GM19328 (cell line): ENCODE results near the gene NSG1.

Experiments used
- ATAC-seq: cut with Tn5 transposase; IDR thresholded peaks from one replicate; pipeline ENCODE4 v1.9.1; 2021; ENCODE audit warnings: mild to moderate bottlenecking, moderate library complexity; ENCODE audit not compliant: unreplicated experiment

Gene NSG1

GRCh38 chr4:4368809-4369580 is 17.9 kb upstream of the NSG1 start:
- ATAC-seq, result no peak

DNA sequence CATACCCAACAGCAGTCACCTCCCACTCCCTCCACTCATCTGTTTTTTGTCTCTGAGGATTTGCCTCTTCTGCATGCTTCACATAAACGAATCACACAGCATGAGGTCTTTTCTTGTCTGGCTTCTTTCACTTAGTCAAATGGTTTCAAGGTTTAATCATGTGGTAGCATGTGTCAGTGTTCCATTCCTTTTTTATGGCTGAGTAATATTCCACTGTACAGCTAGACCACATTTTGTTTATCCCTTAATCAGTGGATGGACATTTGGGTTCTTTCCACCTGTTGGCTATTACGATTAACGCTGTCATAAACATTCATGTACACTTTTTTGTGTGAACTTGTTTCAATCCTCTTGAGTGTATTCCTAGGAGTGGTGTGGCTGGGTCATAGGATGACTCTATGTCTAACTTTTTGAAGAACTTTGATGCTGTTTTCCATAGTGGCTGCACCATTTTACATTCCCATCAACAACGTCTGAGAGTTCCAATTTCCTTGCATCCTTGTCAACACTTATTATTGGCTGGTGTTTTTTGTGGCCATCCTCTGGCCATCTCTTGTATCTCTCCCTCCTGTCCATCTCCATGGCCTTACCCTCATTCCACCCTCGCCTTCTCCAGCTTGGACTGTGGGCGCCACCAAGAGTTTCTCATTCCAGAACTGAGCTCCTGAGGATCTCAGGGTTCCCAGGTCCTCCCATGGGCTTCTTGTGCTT is 12.4 kb upstream of the NSG1 start:
- no peak for ATAC-seq

- ATAC-seq, result no peak
These were observed 10.8 kb upstream of the NSG1 start for GRCh38 chr4:4376074-4376473.

DNA sequence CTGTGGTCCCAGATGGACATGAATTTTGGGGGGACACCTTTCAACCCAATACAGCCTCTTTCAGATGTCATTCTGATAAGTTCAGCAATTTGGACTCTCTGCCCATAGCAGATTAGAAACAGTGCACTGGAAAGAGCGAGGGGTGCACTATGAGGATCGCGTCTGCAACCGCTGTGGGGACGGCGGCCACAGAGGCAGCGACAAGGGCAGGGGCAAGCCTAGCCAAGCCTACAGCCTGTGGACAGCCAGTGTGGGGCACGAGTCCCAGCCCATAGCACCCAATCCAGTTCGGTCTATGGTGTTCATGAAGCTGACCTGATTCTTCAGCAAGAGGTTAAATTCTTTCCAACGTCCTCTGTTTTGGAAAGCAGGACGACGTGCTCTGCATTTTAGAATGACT is 9.7 kb upstream of the NSG1 start:
- ATAC-seq, result no peak

DNA sequence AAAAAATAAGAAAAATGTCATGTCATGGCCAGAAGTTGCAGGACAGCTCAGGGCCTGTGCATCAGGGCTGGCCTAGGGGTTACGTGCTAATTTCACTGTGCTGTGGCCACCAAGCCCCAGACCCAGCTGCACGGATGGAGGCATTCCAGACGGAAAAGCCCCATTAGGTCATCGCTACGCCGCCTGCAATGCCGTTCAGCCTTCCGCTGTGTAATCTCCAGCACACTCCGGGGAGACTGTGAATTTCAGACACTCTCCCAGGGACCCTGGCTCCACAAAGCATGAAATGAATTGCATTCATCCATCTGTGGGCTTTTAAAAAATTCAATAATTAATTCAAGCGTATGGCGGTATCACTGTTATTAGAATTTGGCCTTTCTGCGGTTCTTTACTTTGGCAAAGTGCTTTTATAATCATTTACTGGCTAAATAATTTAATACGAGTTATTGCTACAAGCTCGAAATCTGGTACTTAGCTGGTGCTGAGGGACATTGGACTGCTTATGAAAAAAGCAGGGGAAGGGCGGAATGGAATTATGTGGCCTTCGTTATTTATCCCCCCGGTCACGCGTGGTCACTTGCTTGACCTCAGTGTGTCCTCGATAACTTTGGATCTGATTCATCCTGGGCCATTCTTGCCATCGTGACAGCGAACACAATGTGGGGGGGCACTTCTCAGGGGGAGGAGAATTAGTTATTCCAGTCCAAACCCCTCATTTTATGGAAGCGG is 9.0 kb upstream of the NSG1 start:
- no peak for ATAC-seq

DNA sequence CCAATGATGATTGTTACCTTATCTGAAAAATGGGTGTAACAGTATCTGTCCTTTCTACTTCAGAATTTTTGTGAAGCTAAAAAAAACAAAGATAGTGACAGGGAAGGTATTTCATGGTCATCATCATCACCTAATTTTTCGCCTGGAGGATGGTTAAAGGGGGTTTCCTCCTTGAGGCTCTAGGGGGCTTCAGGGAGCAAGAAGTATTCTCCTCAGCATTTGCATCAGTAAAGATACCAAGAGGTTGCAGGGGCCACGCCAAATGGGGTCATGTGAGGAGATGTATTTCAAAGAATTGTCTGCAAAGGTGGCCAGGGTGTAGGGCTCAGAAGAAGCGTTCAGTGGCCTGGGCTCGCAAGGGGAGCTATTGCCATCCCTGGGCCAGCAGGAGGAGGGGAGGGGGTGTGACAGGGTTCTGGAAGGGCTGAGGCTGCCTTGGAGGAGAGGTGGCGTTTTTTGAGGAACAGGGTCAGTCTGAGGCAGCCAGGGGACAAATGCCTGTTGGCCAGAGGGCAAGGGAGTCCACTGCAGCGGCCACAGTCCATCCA is 7.3 kb upstream of the NSG1 start:
- no peak for ATAC-seq

DNA sequence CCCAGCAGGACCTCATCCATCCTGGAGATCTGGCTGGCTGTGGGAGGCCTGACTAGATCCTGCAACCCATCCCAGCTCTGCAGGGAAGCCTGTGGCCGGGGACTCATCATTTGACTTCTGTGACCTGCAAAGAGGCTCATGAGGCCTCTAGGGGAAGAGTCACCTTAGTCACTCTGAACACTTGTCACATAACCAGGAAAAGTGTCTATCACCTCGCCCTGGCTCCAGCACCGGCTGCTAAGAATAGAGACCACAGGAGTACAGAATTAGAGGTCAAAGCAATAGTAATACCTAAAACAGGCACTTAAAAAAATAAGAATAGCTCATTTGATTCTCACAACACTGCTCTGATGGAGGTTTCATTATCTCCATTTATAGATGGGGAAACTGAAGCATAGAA is 3.8 kb upstream of the NSG1 start:
- ATAC-seq, result no peak

GRCh38 chr4:4384837-4385236 is 2.1 kb upstream of the NSG1 start:
- no peak for ATAC-seq

DNA sequence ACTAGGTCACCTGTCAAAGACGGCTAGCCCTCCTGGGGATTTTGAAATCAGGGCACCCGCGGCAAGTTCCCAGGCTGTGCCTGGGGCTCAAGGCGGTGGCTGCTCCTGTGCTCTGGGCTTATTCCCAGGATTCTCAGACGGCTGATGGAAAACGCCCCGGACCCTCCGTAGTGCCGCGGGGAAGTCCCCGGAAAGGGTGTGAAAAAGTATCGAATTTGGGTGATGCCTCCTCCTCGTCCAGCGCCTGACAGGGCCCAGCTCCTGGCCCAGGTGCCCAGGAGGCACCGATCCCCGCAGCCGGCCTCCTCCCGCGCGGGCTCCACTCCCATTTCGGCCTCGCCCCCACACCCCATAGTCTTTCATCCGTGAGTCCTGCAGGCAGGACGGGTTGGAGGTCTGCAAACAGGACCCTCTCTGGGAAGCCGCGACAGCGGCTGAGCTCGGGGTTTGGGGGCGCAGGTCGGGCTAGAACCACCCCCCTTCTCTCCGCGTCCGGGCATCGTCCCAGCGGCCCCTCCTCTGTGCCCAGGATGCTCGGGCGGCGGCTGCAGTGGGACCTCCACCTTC is 1.1 kb upstream of the NSG1 start:
- ATAC-seq, result no peak

DNA sequence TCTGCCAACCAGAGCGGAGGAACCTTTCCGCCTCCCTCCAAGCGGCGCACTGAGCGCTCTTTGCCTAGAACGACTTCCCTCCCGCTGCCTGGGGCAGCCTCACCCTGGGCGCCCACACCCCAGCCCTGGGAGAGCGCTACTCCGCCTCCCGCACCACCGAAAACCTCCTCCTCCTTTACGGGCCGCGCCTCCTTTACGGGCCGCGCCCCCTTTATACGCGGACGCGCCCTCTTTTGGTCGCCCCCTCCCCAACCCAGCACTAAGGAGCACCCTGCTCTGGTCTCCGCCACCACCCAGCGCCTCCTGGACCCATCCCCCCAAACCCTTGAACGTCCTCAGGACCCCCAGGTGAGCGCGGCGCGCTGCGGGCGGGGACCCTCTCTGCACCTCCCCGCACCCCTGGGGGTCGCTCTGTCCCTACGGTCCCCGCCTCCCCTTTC is 586 bp upstream of the NSG1 start:
- no peak for ATAC-seq

DNA sequence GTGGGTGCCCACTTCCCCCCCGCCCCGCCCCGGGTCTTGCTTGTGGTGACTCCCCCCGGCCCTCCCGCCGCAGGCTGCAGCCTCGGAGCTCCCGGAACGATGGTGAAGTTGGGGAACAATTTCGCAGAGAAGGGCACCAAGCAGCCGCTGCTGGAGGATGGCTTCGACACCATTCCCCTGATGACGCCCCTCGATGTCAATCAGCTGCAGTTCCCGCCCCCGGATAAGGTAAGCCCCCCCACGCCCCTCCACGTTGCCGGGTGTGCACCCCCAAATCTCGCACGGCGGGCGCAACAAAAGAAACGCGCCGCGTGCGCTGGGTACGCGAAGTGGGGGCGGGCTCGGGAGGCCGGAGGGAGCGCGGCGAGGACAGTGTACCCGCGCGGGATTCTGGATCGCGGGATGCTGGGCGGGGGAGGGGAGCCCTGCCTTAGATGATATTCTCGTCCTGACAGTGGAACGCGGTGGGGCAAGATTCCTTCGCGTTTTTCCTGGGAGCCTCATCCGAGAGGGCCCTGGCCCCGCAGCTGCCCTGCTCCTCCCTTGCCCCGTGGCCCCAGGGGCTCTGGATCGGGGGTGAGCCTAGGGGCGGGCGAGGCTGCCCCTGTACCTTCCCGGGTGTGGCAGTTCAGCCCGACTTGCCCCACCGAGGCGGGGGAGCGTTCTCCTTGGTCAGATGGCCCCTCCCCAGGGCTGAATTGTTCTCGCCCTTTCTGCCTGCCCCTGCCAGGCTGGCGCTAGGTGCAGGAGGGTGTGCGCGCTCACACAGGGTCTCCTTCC is 819 bp downstream of the NSG1 start:
- no peak for ATAC-seq

DNA sequence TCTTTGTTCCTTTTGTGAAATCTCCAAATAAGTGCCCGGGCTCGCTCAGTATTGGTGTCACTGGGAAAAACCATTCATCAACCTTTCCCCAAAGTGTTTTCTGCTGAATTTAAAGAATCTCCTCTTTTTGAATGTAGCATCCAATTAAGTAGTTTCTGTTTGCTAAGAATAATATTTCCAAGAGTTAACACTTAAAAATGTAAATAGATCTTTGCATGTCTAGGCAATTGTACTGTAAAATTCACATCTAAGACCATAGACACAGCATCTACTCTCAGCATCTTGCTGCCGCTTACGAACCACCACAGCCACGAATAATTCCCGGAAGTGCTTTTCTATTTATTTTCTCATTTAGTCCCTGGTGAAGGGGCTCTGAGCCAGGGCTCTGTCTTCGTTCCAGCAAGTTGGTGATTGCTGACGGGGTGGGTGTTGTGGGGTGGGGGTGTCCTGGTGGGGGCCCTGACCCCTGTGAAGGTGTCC is 1.4 kb downstream of the NSG1 start:
- no peak for ATAC-seq

DNA sequence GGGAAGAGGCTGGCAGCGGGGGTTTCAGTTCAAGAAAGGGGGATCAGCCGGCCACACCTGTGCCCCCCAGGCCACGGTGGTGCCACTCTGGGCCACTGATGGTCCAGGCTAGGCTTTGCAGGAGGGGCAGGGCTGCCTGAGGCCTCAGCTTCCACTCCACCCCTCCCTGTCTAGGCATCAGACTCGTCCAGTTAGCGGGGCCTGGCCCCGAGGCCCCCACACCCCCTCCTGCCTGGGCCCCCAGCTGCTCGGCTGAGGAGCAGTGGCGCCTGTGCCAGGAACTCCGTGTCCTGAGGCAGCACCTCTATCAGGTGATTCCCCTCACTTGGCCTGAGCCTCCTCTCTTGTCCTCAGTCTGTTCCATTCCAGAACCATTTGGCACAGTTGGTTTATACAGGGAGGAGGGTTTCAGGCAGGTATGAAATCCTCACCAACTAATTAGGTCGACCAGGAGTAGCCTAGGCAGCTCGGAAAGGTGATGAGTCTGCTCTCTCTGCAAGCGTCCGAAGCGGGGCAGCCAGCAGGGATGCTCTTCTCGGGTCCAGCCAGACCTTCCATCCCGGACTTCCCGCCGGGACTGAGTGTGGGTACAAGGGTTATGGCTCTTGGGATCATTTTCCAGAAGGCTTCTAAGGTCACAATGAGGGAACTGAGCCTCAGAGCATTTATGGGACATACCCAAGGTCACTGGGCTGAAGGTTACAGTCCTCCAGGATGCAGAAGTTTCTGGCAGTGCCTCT is 2.1 kb downstream of the NSG1 start:
- no peak for ATAC-seq

DNA sequence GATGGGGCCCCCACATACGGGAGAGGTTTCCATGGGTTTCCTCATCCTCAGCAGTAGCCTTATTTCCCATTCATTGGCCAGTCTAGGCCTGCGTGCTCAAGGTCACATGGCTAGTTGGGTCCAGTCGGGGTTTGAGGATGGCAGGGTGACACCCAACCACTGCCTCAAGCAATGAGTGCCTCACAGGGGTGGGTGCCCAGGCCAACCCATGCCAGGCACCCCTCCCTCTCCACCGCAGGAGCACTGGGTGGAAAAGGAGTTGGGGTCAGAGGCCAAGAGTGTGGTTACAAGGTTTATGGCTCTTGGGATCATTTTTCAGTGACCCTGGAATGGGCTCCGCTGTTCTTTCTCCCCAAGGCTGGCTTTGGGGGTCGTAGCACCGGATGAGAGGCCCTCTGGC is 3.1 kb downstream of the NSG1 start:
- ATAC-seq, result no peak

DNA sequence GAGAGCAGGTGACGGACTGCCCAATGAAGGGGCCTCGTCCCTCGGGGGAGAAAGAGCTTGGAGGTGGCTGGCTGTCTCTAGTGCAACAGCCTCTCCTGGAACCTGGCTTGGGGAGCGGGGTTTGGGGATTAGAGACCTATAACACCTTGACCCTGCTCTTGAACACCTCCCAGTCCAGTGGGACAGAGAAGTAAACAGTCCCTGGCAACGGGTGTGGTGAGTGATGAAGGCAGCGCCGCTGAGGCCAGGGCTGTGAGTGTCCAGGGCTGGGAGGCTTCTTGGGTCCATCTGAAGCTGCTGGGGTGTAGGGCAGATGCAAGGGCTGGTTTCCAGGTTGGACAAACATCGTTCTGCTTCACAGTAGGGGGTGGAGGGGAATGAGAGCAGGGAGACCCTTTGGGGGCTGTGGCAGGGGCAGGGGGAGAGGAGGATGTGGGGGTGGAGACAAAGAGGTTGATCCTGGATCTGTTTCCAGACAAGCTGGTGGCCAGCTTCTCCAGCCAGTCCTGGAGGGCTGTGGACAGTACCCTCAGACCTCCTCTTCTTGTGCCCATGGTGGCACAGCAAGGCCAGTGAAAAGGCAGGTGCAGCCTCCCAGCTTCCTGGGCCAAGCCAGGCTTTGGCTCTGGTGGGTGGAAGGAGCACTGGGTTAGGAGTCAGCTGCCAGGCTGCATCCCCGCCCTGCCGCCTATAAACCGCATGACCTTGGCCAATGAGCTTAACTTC is 3.8 kb downstream of the NSG1 start:
- no peak for ATAC-seq

- no peak for ATAC-seq
These were observed 5.0 kb downstream of the NSG1 start for GRCh38 chr4:4391866-4392265.

DNA sequence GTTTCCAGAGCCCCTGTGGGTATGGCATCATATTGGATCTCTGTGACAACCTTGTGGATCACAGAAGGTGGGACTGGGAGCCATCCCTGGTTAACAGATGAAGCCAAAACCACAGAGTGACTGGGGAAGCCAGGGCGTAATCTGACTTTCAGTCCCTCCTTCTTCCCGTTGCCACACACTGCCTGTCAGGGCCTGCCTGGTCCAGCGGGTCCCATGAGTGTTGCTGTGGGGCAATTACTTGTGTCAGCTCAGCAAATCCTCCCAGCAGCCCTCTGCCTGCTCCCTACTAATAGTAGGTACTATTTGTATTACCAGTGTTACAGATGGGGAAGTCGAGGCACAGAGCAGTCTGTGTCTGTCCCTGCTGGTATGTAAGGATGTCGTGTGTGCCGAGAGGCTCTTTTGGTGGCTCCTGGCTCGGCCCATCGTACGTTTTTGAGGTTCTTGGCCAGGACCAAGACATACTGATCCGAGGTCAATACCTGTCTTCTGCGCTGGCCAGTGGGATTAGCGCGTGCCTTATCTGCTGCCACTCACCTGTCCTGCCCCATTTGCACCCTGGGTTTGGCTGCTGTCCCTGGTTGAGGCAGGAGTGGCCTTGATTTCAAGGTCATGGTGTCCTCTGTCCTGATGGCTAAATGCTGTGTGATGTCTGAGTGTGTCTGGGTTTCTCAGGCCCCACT is 5.7 kb downstream of the NSG1 start:
- no peak for ATAC-seq

DNA sequence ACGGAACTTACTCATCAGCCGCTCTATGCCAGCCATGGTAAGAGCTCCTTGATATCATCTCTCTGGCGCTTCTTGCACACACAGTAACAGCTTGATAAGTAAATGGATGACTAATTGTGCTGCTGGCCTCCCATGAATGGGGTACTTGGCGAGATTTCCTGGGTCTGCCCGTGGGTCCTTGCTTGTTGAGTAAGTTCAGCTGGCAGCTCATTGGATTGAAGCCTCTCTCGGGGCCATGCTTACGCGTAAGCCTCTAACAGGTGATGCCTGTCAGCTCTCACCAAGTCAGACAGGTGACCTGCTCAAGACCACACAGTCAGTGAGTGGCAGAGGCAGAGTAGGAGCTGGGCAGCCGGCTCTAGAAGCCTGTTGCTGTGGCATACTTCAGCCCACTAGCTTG is 7.7 kb downstream of the NSG1 start:
- ATAC-seq, result no peak
